PC-9 (cell line): Measurements from ENCODE around the gene FAM151A. TPM values are rescaled to one million over a fixed set of nuclear protein-coding genes. Genes with fewer than 3 reads are reported as not detected.

ENCODE experiments used
- BruUV-seq: library from RNA; stranded (reverse); fragments of 400-500 nt; replicated peaks from 2 replicates; lab custom pipeline; 2021; lab: Mats Ljungman, UMichigan
- CTCF ChIA-PET: fragments of 300-600 bp; sonication (Branson Sonifier 250); formaldehyde crosslinking; loops from one replicate; lab custom pipeline; 2022; ENCODE audit warnings: antibody characterized with exemption; lab: Charles Lee
- POLR2A ChIA-PET: fragments of 300-600 bp; sonication (Branson Sonifier 250); formaldehyde crosslinking; loops from one replicate; lab custom pipeline; 2022; ENCODE audit warnings: antibody characterized with exemption; ENCODE audit not compliant: unreplicated experiment; lab: Charles Lee
- DNase-seq, 2 experiments: peaks; one replicate each; pipeline versions ENCODE4 v3.0.0 to v3.0.0-alpha.2; 2015 to 2022; ENCODE audit warnings: mixed read lengths in 1 of 2
- H2AFZ ChIP-seq: fragments of 200-600 bp; sonication (generic); 2 replicates; pipeline ENCODE4 v1.8.1; 2017; ENCODE audit warnings: antibody characterized with exemption
- H3F3A ChIP-seq: fragments of 200-600 bp; sonication (generic); 2 replicates; pipeline ENCODE4 v1.8.1; 2017; ENCODE audit warnings: antibody characterized with exemption, mild to moderate bottlenecking, low read depth; ENCODE audit not compliant: insufficient read depth
- H3K27ac ChIP-seq: fragments of 200-600 bp; sonication (generic); 2 replicates; pipeline ENCODE4 v1.6.1; 2016; ENCODE audit warnings: mixed run types
- H3K27me3 ChIP-seq: fragments of 200-600 bp; sonication (generic); 2 replicates; pipeline ENCODE4 v1.6.1; 2016; ENCODE audit warnings: low read depth, mixed run types; ENCODE audit not compliant: insufficient read depth
- H3K36me3 ChIP-seq: fragments of 200-600 bp; sonication (generic); 2 replicates; pipeline ENCODE4 v1.6.1; 2016; ENCODE audit warnings: low read depth, mixed run types
- H3K4me1 ChIP-seq: fragments of 200-600 bp; sonication (generic); replicated peaks from 2 replicates; pipeline ENCODE4 v1.6.1; 2016; ENCODE audit warnings: mixed run types; ENCODE audit not compliant: insufficient read depth
- H3K4me2 ChIP-seq: fragments of 200-600 bp; sonication (generic); 2 replicates; pipeline ENCODE4 v1.6.1; 2017; ENCODE audit warnings: mixed run types
- H3K4me3 ChIP-seq: fragments of 200-600 bp; sonication (generic); 2 replicates; pipeline ENCODE4 v1.6.1; 2016; ENCODE audit warnings: mixed run types
- H3K79me2 ChIP-seq: fragments of 200-600 bp; sonication (generic); 2 replicates; pipeline ENCODE4 v1.6.1; 2017; ENCODE audit warnings: low read depth, mixed run types
- H3K9me2 ChIP-seq: fragments of 200-600 bp; sonication (generic); 2 replicates; pipeline ENCODE4 v1.8.1; 2017; ENCODE audit warnings: mild to moderate bottlenecking; ENCODE audit not compliant: insufficient read depth
- H3K9me3 ChIP-seq: fragments of 200-600 bp; sonication (generic); 2 replicates; pipeline ENCODE4 v1.8.1; 2016; ENCODE audit warnings: low read depth; ENCODE audit not compliant: insufficient read depth
- H4K20me1 ChIP-seq: fragments of 200-600 bp; sonication (generic); 2 replicates; pipeline ENCODE4 v1.8.1; 2017; ENCODE audit not compliant: insufficient read depth
- EZH2 ChIP-seq: fragments of 200-600 bp; sonication (generic); IDR thresholded peaks from 2 replicates; pipeline ENCODE4 v1.8.0; 2017; ENCODE audit warnings: antibody characterized with exemption, low read depth
- intact Hi-C: fragments of 100-400 bp; cut with micrococcal nuclease; formaldehyde crosslinking; loops from one replicate; pipeline ENCODE4 v1.10.0; 2022; ENCODE audit not compliant: unreplicated experiment
- total RNA-seq: library from RNA; stranded (reverse); gene quantifications from 2 replicates; pipeline ENCODE4 v1.2.3, GENCODE V29; 2021
- TF ChIP-seq, protein P1 (sequence below): fragments of 200-600 bp; sonication (generic); conservative IDR thresholded peaks from 2 replicates; pipeline ENCODE4 v1.6.1; 2017; ENCODE audit warnings: mixed run types, antibody characterized with exemption, mild to moderate bottlenecking, moderate library complexity

The FAM151A gene
- total RNA-seq, 1 experiment from 2014 or later: not detected

- no peak for DNase-seq
- Histone ChIP-seq H3K36me3 (no peaks in the 10 kb centered on the region), H3K4me1 (no peaks in the 10 kb centered on the region), H4K20me1 (no peaks in the 10 kb centered on the region), H3K9me3 (no peaks in the 10 kb centered on the region), H3F3A (no peaks in the 10 kb centered on the region), H2AFZ (no peak overlapping the region), H3K4me2 (no peak overlapping the region), H3K4me3 (no peak overlapping the region), H3K9me2 (no peaks in the 10 kb centered on the region), H3K79me2 (no peaks in the 10 kb centered on the region), H3K27me3 (peaks cover 24% of the 10 kb centered on the region), H3K27ac (no peak overlapping the region)
- no TSS peak for BruUV-seq
- intact Hi-C loops: no loop called here
- ChIA-PET CTCF (no interaction called here), POLR2A (no interaction called here)
- no peak for TF ChIP-seq EZH2
- TF ChIP-seq, protein P1, sequence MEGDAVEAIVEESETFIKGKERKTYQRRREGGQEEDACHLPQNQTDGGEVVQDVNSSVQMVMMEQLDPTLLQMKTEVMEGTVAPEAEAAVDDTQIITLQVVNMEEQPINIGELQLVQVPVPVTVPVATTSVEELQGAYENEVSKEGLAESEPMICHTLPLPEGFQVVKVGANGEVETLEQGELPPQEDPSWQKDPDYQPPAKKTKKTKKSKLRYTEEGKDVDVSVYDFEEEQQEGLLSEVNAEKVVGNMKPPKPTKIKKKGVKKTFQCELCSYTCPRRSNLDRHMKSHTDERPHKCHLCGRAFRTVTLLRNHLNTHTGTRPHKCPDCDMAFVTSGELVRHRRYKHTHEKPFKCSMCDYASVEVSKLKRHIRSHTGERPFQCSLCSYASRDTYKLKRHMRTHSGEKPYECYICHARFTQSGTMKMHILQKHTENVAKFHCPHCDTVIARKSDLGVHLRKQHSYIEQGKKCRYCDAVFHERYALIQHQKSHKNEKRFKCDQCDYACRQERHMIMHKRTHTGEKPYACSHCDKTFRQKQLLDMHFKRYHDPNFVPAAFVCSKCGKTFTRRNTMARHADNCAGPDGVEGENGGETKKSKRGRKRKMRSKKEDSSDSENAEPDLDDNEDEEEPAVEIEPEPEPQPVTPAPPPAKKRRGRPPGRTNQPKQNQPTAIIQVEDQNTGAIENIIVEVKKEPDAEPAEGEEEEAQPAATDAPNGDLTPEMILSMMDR: no peak
Observed at GRCh38 chr1:54653036-54653435, 29.7 kb upstream of the FAM151A start.

- H2AFZ ChIP-seq: no peak overlapping the region
- POLR2A ChIA-PET: no interaction called here
- H3K9me3 ChIP-seq: no peaks in the 10 kb centered on the region
- no peak overlapping the region for H3K4me3 ChIP-seq
- CTCF ChIA-PET: no interaction called here
- TF ChIP-seq, protein P1: no peak
- no peak for TF ChIP-seq EZH2
- no peaks in the 10 kb centered on the region for H3K79me2 ChIP-seq
- peaks cover 24% of the 10 kb centered on the region for H3K27me3 ChIP-seq
- DNase-seq: no peak
- intact Hi-C loops: no loop called here
- no peaks in the 10 kb centered on the region for H3K9me2 ChIP-seq
- H3K4me1 ChIP-seq: no peaks in the 10 kb centered on the region
- no peak overlapping the region for H3K4me2 ChIP-seq
- H3F3A ChIP-seq: no peaks in the 10 kb centered on the region
- H3K27ac ChIP-seq: no peak overlapping the region
- no peaks in the 10 kb centered on the region for H3K36me3 ChIP-seq
- no peaks in the 10 kb centered on the region for H4K20me1 ChIP-seq
- no TSS peak for BruUV-seq
Observed at GRCh38 chr1:54652168-54652567, 28.8 kb upstream of the FAM151A start.

GRCh38 chr1:54651608-54652007, 28.3 kb upstream of the FAM151A start:
- no TSS peak for BruUV-seq
- H3K4me2 ChIP-seq: no peak overlapping the region
- H3K9me3 ChIP-seq: no peaks in the 10 kb centered on the region
- no peak overlapping the region for H3K27ac ChIP-seq
- H3K36me3 ChIP-seq: no peaks in the 10 kb centered on the region
- DNase-seq: no peak
- H4K20me1 ChIP-seq: no peaks in the 10 kb centered on the region
- POLR2A ChIA-PET: no interaction called here
- CTCF ChIA-PET: no interaction called here
- no peaks in the 10 kb centered on the region for H3K4me1 ChIP-seq
- no peaks in the 10 kb centered on the region for H3F3A ChIP-seq
- H3K27me3 ChIP-seq: peaks cover 24% of the 10 kb centered on the region
- H2AFZ ChIP-seq: no peak overlapping the region
- H3K9me2 ChIP-seq: no peaks in the 10 kb centered on the region
- TF ChIP-seq, protein P1: no peak
- TF ChIP-seq EZH2: no peak
- intact Hi-C loops: no loop called here
- H3K79me2 ChIP-seq: no peaks in the 10 kb centered on the region
- no peak overlapping the region for H3K4me3 ChIP-seq
